Chondrocyte (in vitro differentiated cells): ENCODE measurements around the gene GTPBP3. TPM values are rescaled to one million over a fixed set of nuclear protein-coding genes. Genes with fewer than 3 reads are reported as not detected.
A peak's percentile ranks its signal among the peaks of the same experiment; 100 is the strongest.
"Not testable (repeated sequence)": the region's sequence is repeated elsewhere in the genome, so short reads cannot be mapped to it uniquely, and the experiment has no call there.

Experiments
- DNase-seq: peaks from one replicate; pipeline ENCODE4 v3.0.0; 2021; ENCODE audit warnings: mixed read lengths, low spot score
- H3K27ac Mint-ChIP-seq: one replicate; pipeline ENCODE4 v1.8.0; 2021; ENCODE audit warnings: mild to moderate bottlenecking, moderate library complexity, mixed read lengths; ENCODE audit not compliant: unreplicated experiment
- H3K27me3 Mint-ChIP-seq: 2 replicates; pipeline ENCODE4 v1.8.0; 2021; ENCODE audit warnings: low read depth, mixed read lengths
- H3K36me3 Mint-ChIP-seq: 2 replicates; pipeline ENCODE4 v1.8.0; 2021; ENCODE audit warnings: low read depth, mixed read lengths
- H3K4me1 Mint-ChIP-seq: 2 replicates; pipeline ENCODE4 v1.8.0; 2021; ENCODE audit warnings: low read depth, mild to moderate bottlenecking, mixed read lengths
- H3K4me3 Mint-ChIP-seq: one replicate; pipeline ENCODE4 v1.8.0; 2021; ENCODE audit warnings: mild to moderate bottlenecking, moderate library complexity, mixed read lengths; ENCODE audit not compliant: unreplicated experiment
- H3K9me3 Mint-ChIP-seq: 2 replicates; pipeline ENCODE4 v1.8.0; 2021; ENCODE audit warnings: low read depth, mixed read lengths
- total RNA-seq: library from RNA; stranded (reverse); gene quantifications from 3 replicates; pipeline ENCODE4 v1.2.1, GENCODE V29; 2021
- TF ChIP-seq, protein P1 (sequence below): fragments of 200-600 bp; sonication (generic); IDR thresholded peaks from 2 replicates; pipeline ENCODE4 v1.5.0; 2021; ENCODE audit warnings: antibody characterized with exemption, mild to moderate bottlenecking, moderate library complexity

GTPBP3 gene
- total RNA-seq, 1 donor from 2014 or later = 20.6 TPM

DNA sequence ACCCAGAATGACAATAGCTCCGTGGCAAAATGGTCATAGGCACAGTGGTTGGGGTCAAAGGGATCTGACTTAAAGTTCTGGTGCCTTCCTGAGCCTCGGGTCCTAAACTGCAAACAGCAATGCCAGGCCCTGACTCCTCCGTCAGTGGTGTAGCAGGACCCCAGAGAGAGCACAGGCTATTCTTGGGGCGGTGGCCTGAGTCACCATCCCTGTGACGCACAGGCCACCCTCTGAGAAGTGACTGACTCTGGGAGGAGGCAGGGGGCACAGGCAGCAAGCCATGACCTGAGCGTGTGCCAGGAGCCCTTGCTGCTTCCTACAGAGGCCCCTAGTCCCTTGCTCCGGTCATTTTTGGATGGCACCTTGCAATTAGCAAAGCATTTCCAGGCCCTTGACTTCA is 21.0 kb downstream of the GTPBP3 start:
- Mint-ChIP-seq H3K36me3 (no peaks in the 10 kb centered on the region), H3K4me1 (peaks cover 10% of the 10 kb centered on the region), H3K27me3 (no peaks in the 10 kb centered on the region), H3K27ac (no peak overlapping the region), H3K9me3 (no peaks in the 10 kb centered on the region), H3K4me3 (no peak overlapping the region)
- DNase-seq = no peak
- TF ChIP-seq, protein P1, sequence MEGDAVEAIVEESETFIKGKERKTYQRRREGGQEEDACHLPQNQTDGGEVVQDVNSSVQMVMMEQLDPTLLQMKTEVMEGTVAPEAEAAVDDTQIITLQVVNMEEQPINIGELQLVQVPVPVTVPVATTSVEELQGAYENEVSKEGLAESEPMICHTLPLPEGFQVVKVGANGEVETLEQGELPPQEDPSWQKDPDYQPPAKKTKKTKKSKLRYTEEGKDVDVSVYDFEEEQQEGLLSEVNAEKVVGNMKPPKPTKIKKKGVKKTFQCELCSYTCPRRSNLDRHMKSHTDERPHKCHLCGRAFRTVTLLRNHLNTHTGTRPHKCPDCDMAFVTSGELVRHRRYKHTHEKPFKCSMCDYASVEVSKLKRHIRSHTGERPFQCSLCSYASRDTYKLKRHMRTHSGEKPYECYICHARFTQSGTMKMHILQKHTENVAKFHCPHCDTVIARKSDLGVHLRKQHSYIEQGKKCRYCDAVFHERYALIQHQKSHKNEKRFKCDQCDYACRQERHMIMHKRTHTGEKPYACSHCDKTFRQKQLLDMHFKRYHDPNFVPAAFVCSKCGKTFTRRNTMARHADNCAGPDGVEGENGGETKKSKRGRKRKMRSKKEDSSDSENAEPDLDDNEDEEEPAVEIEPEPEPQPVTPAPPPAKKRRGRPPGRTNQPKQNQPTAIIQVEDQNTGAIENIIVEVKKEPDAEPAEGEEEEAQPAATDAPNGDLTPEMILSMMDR = no peak

DNA sequence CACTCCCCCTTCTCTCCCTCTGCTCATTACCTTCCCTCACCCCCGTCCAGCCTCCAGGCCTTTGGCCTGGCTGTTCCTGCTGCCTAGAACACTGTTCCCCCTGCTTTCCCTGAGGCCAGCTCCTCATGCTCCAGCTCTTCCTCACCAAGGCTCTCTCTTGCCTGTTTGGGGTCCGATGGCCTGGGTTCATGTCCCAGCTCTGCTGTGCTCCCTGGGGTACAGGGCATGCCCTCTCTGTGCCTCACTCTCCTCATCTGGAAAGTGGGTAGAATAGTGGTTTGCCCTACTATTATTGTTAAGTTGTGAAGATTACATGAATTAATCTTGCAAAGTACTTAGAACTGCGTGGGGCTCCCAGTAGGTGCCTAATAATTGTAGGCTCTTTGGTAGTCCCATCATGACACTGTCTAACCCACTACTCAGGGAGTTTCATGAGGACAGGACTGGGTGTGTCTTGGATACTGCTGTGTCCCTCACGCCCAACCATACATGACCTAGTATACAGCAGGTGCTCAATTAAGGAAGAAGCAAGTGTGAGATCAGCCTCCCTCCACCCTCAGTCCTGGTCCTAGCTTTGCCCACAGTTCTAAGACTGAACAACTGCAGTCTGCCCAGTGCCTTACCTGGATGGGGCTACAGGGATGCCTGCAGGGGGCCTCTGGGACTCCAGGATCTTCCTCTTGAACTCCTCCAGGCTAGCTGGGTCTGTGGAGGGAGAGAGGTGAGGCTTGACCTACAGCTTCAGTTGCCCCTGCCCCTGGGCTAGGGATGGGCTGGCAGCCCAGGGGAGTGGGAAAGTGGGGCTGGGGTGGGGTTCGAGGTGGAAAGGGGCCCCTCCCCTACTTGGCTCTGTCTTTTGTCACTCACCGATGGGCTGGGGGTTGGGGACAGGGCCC is 22.8 kb downstream of the GTPBP3 start:
- no peaks in the 10 kb centered on the region for H3K36me3 Mint-ChIP-seq
- H3K4me3 Mint-ChIP-seq = no peak overlapping the region
- peaks cover 2% of the 10 kb centered on the region for H3K27me3 Mint-ChIP-seq
- no peak overlapping the region for H3K27ac Mint-ChIP-seq
- no peak for DNase-seq
- TF ChIP-seq, protein P1 = no peak
- peaks cover 6% of the 10 kb centered on the region for H3K4me1 Mint-ChIP-seq
- no peaks in the 10 kb centered on the region for H3K9me3 Mint-ChIP-seq

DNA sequence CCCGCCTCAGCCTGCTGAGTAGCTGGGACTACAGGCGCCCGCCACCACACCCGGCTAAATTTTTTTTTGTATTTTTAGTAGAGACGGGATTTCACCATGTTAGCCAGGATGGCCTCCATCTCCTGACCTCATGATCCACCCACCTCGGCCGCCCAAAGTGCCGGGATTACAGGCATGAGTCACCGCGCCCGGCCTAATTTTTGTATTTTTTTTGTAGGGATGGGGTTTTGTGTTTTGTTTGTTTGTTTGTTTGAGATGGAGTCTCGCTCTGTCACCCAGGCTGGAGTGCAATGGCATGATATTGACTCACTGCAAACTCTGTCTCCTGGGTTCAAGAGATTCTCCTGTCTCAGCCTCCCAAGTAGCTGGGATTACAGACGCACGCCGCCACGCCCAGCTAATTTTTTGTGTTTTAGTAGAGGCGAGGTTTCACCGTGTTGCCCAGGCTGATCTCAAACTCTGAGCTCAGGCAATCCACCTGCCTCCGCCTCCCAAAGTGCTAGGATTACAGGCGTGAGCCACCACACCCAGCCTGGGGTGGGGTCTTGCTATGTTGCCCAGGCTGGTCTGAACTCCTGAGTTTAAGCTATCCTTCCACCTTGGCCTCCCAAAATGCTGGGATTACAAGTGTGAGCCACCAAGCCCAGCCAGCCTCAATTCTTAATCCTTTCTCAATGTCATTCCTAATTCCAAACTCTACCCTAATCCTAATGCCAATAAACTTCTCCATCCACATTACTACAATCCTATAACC is 26.7 kb downstream of the GTPBP3 start:
- H3K36me3 Mint-ChIP-seq, H3K9me3 Mint-ChIP-seq, H3K4me3 Mint-ChIP-seq, H3K4me1 Mint-ChIP-seq, H3K27me3 Mint-ChIP-seq, H3K27ac Mint-ChIP-seq, DNase-seq: not testable (repeated sequence)

DNA sequence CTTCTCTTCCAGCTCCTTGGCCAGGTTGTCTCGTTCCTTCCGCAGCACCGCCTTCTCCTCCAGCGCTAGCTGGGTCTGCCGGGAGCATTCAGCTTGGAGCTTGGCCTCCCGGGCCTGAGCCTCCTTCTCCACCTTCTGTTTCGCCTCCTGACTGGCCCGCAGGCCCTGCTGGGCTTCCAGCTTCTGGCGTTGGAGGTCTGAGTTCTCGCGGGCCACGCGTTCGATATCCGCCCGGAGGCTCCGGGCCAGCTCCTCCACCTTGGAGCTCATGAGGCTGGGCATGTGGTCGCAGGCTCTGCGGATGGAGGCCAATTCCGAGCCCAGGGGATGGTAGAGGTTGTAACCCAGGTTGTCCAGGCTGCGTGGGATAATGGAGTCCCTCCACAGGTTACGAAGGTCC is 28.0 kb downstream of the GTPBP3 start:
- no peak for DNase-seq
- Mint-ChIP-seq H3K4me1 (peaks cover 6% of the 10 kb centered on the region), H3K27ac (no peak overlapping the region), H3K9me3 (no peaks in the 10 kb centered on the region), H3K27me3 (peaks cover 2% of the 10 kb centered on the region), H3K36me3 (no peaks in the 10 kb centered on the region), H3K4me3 (no peak overlapping the region)
- TF ChIP-seq, protein P1 = no peak

DNA sequence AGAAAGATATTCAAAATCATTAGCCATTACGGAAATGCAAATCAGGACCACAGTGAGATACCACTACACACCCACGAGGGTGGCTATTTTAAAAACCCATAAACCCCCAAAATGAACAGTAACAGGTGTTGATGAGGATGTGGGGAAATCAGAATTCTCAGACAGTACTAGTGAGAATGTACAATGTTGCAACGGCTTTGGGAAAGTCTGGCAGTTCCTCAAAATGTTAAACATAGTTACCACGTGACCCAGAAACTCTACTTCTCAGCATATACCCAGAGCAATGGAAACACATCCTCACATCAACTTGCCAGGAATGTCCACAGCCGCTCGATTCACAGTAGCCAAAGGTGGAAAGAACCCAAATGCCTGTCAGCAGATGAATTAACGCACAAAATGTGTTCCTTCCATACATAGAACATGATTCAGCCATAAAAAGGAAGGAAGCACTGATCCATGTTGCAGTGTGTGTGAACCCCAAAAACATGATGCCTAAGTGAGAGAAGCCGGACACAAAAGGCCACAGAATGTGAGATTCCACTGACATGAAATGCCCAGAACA is 32.8 kb downstream of the GTPBP3 start:
- no peak for DNase-seq
- Mint-ChIP-seq H3K36me3 (no peaks in the 10 kb centered on the region), H3K4me3 (no peak overlapping the region), H3K27me3 (no peaks in the 10 kb centered on the region), H3K9me3 (no peaks in the 10 kb centered on the region), H3K4me1 (peaks cover 8% of the 10 kb centered on the region), H3K27ac (peak overlapping the region; percentile 30)
- TF ChIP-seq, protein P1 = no peak
